Measurements from ENCODE around the gene ALDH1A3. TPM values are rescaled to one million over a fixed set of nuclear protein-coding genes. Genes with fewer than 3 reads are reported as not detected.

ALDH1A3 gene
- total and polyA plus RNA-seq, 7 donors = 8.6 to 71.2 (median 36.4) TPM

GRCh38 chr15:100895721-100896120, 16.1 kb downstream of the ALDH1A3 start:
- H3K27me3 ChIP-seq = no peaks in the 10 kb centered on the region
- H3K4me1 ChIP-seq = peaks cover 0 to 3% (median 0%) of the 10 kb centered on the region in 4 donors
- H3K27ac ChIP-seq = no peak overlapping the region
- H3K36me3 ChIP-seq = peaks cover 0 to 16% (median 0%) of the 10 kb centered on the region in 4 donors
- H3K9me3 ChIP-seq = no peaks in the 10 kb centered on the region
- no peak overlapping the region for H3K4me3 ChIP-seq
- DNase-seq = peak; percentile 46
- intact Hi-C loops (cut with DNase I) = no loop called here
- TF ChIP-seq EP300 (IDR thresholded peaks at IDR 0.05) (no peak), POLR2A (IDR thresholded peaks at IDR 0.05) (no peak), POLR2AphosphoS5 (IDR thresholded peaks at IDR 0.05) (no peak), CTCF (IDR thresholded peaks at IDR 0.05) (no peak)
- WGBS, 2 donors = 92 to 93% methylated on average over 13 of the region's 13 CpGs

GRCh38 chr15:100897221-100898151, 17.9 kb downstream of the ALDH1A3 start:
- no peak for DNase-seq
- 79 to 88% methylated on average over 26 of the region's 26 CpGs for WGBS, 2 donors
- Histone ChIP-seq H3K4me3 (no peak overlapping the region), H3K9me3 (no peaks in the 10 kb centered on the region), H3K36me3 (peaks cover 0 to 16% (median 0%) of the 10 kb centered on the region in 4 donors), H3K4me1 (peaks cover 0 to 16% (median 12%) of the 10 kb centered on the region in 4 donors), H3K27me3 (no peaks in the 10 kb centered on the region), H3K27ac (no peak overlapping the region)
- TF ChIP-seq POLR2AphosphoS5 (IDR thresholded peaks at IDR 0.05) = no peak
- no peak for TF ChIP-seq CTCF (IDR thresholded peaks at IDR 0.05)
- TF ChIP-seq EP300 (IDR thresholded peaks at IDR 0.05) = no peak
- no peak for TF ChIP-seq POLR2A (IDR thresholded peaks at IDR 0.05)
- intact Hi-C loops (cut with DNase I) = no loop called here

- Histone ChIP-seq H3K27ac (no peak overlapping the region), H3K27me3 (no peaks in the 10 kb centered on the region), H3K9me3 (no peaks in the 10 kb centered on the region), H3K4me1 (peaks cover 0 to 23% (median 18%) of the 10 kb centered on the region in 4 donors), H3K4me3 (no peak overlapping the region), H3K36me3 (peaks cover 0 to 16% (median 0%) of the 10 kb centered on the region in 4 donors)
- TF ChIP-seq EP300 (IDR thresholded peaks at IDR 0.05) (no peak), POLR2AphosphoS5 (IDR thresholded peaks at IDR 0.05) (no peak), CTCF (IDR thresholded peaks at IDR 0.05) (no peak), POLR2A (IDR thresholded peaks at IDR 0.05) (no peak)
- intact Hi-C loops (cut with DNase I) = no loop called here
- DNase-seq = no peak
- 92 to 93% methylated on average over 9 of the region's 9 CpGs for WGBS, 2 donors
Measured at GRCh38 chr15:100898152-100898490, 18.5 kb downstream of the ALDH1A3 start.

- H3K36me3 ChIP-seq = peaks cover 0 to 9% (median 0%) of the 10 kb centered on the region in 4 donors
- intact Hi-C loops (cut with DNase I) = no loop called here
- H3K9me3 ChIP-seq = no peaks in the 10 kb centered on the region
- peak; percentile 28 for DNase-seq
- no peak overlapping the region for H3K4me3 ChIP-seq
- 56 to 83% methylated on average over 11 of the region's 11 CpGs for WGBS, 2 donors
- no peaks in the 10 kb centered on the region for H3K27me3 ChIP-seq
- no peak for TF ChIP-seq EP300 (IDR thresholded peaks at IDR 0.05)
- TF ChIP-seq CTCF (IDR thresholded peaks at IDR 0.05) = no peak
- TF ChIP-seq POLR2AphosphoS5 (IDR thresholded peaks at IDR 0.05) = no peak
- H3K27ac ChIP-seq = no peak overlapping the region
- H3K4me1 ChIP-seq = peaks cover 0 to 28% (median 20%) of the 10 kb centered on the region in 4 donors
Measured at GRCh38 chr15:100898661-100899462, 19.2 kb downstream of the ALDH1A3 start.
